HG03575 (cell line): ENCODE data around the gene MOXD1.

Experiments used
- ATAC-seq: cut with Tn5 transposase; IDR thresholded peaks from one replicate; pipeline ENCODE4 v1.9.1; 2021; ENCODE audit not compliant: unreplicated experiment, insufficient number of reproducible peaks, low FRiP score; ENCODE audit errors: extremely low read depth

The MOXD1 gene

GRCh38 chr6:132401618-132402285, 477 bp upstream of the MOXD1 start:
- no peak for ATAC-seq

GRCh38 chr6:132400555-132400882, 756 bp downstream of the MOXD1 start:
- no peak for ATAC-seq

- ATAC-seq, result no peak
These were observed 1.8 kb downstream of the MOXD1 start for GRCh38 chr6:132399376-132400074.

GRCh38 chr6:132395015-132395597, 6.2 kb downstream of the MOXD1 start:
- no peak for ATAC-seq

GRCh38 chr6:132392792-132393191, 8.5 kb downstream of the MOXD1 start:
- ATAC-seq, result no peak

GRCh38 chr6:132392270-132392646, 9.0 kb downstream of the MOXD1 start:
- ATAC-seq, result no peak

- no peak for ATAC-seq
These were observed 9.6 kb downstream of the MOXD1 start for GRCh38 chr6:132391391-132392269.

GRCh38 chr6:132390451-132390850, 10.8 kb downstream of the MOXD1 start:
- no peak for ATAC-seq

GRCh38 chr6:132390017-132390416, 11.3 kb downstream of the MOXD1 start:
- ATAC-seq, result no peak

GRCh38 chr6:132388291-132388690, 13.0 kb downstream of the MOXD1 start:
- no peak for ATAC-seq

- ATAC-seq, result no peak
These were observed 18.6 kb downstream of the MOXD1 start for GRCh38 chr6:132382630-132383175.

GRCh38 chr6:132381381-132381780, 19.9 kb downstream of the MOXD1 start:
- ATAC-seq, result no peak

GRCh38 chr6:132380358-132381029, 20.8 kb downstream of the MOXD1 start:
- ATAC-seq, result no peak

GRCh38 chr6:132369526-132369925, 31.7 kb downstream of the MOXD1 start:
- ATAC-seq, result no peak

GRCh38 chr6:132368916-132369481, 32.3 kb downstream of the MOXD1 start:
- ATAC-seq, result no peak

GRCh38 chr6:132365281-132365907, 35.9 kb downstream of the MOXD1 start:
- peak; percentile 99 for ATAC-seq

GRCh38 chr6:132364306-132365074, 36.8 kb downstream of the MOXD1 start:
- no peak for ATAC-seq
